ENCODE data around the gene SUGCT.

The SUGCT gene

DNA sequence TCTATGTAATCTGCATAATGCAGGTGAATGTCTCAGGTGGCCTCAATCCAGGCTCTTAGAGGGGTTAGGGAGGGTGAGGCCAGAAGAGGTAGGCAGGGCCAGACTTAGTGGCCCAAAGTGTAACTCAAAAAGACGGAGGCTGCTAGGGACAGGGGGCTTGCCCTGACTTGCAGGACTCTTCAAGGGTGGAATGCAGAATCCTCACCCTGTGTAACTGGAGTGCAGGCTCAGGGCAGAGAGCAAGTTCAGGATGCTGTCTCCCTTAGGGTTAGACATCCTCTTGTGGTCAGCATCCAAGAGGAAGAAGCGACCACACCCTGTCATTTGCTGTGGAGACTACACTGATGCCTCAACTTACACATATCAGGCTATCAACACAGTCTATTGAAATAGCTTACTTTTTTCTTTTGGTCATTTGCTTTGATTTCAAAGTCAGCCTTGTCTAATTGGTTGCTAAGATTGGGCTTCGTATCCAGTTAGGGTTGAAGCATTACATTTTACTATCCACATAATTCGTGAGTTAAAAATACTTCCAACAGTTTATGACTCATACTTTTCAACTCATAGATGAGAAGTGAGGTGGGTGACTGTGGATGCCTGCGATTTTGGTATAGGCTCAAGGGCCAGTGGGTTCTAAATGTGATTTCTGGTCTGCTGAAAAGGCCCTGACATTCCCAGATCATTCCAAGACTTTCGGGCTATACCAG is 563.6 kb downstream of the SUGCT start:
- Mint-ChIP-seq H3K4me1 (ENCODE audit: low read depth) (peaks cover 17% of the 10 kb centered on the region), H3K27me3 (ENCODE audit: low read depth) (peaks cover 3% of the 10 kb centered on the region), H3K9me3 (no peaks in the 10 kb centered on the region), H3K4me3 (no peak overlapping the region), H3K36me3 (ENCODE audit: low read depth) (no peaks in the 10 kb centered on the region), H3K27ac (no peak overlapping the region)
- no peak for DNase-seq (ENCODE audit: low spot score)

DNA sequence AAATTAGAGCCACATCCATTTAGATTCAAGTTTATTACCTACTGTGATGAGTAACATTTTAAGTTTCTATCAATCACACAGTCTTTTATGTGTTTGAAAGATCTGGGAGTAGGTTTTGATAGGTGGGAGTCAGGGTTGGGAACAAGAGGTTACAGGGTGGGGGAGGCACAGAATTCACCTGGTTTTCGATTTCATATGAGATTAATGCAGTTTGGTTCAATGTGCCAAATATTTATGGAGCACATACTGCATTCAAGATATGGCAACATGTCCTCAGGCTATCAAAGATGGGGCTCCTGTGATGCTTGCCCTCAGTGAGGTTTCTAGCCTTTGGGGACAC is 564.1 kb downstream of the SUGCT start:
- no peak overlapping the region for H3K4me3 Mint-ChIP-seq
- no peaks in the 10 kb centered on the region for H3K36me3 Mint-ChIP-seq (ENCODE audit: low read depth)
- no peak overlapping the region for H3K27ac Mint-ChIP-seq
- peaks cover 17% of the 10 kb centered on the region for H3K4me1 Mint-ChIP-seq (ENCODE audit: low read depth)
- no peak for DNase-seq (ENCODE audit: low spot score)
- H3K9me3 Mint-ChIP-seq, result no peaks in the 10 kb centered on the region
- H3K27me3 Mint-ChIP-seq (ENCODE audit: low read depth), result peaks cover under 1% of the 10 kb centered on the region

DNA sequence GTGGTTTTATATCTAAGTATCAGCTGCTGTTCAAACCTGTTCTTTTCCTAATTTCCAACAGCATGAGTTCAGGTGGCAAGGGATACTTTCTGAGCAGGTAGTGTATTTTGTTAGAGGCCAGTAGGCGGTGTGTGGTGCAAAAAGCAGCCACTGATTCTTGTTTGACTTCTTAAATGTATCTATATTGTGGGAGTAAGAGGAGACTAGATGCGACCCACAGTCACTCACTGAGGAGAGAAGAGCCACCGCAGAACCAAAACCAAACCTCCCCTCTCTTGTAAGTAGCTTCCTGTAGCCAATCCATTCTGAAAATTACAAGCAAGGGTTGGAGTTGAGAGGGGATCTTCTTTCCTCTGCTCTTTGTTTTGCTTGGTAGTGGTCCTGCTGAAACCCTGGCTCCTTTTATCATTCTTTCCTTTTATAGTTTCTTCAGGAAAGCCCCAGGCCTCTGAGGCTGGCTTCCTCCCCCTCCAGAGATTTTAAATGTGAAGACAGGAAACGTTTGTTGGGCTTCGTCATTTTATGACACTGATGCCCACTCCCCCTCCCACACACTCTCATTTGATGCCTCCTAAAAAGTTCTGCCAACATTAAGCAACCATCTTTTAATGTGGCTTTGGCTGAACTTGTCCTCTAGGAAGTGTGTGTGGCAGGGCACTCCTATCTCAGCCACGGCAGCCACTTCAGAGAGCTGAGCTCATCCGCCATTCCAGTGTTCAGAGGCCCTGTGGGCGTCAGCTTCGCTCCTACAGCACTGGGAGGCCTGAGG is 566.0 kb downstream of the SUGCT start:
- H3K4me3 Mint-ChIP-seq, result peak overlapping the region; percentile 41
- peak overlapping the region; percentile 75 for H3K27ac Mint-ChIP-seq
- no peaks in the 10 kb centered on the region for H3K9me3 Mint-ChIP-seq
- H3K36me3 Mint-ChIP-seq (ENCODE audit: low read depth), result no peaks in the 10 kb centered on the region
- peaks cover 3% of the 10 kb centered on the region for H3K27me3 Mint-ChIP-seq (ENCODE audit: low read depth)
- H3K4me1 Mint-ChIP-seq (ENCODE audit: low read depth), result peaks cover 17% of the 10 kb centered on the region
- peak; percentile 23 for DNase-seq (ENCODE audit: low spot score)

DNA sequence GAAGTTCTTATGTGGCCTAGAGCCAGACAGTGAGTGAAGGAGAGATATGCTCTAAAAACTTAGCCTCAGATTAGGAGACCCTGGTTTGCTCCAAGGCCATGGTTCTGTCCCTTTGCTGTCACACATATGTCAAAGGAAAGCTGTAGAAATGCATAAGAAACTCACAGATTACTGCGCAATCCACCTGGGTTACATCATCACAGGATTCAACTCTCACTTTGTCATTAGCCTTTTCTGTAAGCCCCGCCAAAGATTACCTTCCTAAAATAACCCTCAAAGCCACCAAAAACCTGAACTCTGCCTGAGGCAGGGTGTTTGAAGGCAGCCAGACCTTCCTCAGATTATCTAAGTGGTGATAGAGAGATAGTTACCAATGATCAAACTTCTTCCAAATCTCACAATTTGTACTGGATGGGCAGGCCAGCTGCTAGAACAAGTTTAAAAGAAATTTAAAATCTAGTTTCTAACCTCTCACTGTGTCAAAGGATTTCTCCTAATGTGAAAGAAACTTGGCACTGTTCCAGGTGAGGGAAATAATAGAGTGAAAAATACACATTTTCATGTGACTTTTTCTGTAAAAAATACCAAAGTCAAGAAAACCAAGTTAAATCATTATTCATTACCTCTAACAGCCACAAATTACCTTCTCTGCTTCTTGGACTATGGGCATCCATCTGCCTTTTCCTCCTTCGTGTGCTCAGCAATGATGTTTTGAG is 567.2 kb downstream of the SUGCT start:
- Mint-ChIP-seq H3K27ac (no peak overlapping the region), H3K36me3 (ENCODE audit: low read depth) (no peaks in the 10 kb centered on the region)

DNA sequence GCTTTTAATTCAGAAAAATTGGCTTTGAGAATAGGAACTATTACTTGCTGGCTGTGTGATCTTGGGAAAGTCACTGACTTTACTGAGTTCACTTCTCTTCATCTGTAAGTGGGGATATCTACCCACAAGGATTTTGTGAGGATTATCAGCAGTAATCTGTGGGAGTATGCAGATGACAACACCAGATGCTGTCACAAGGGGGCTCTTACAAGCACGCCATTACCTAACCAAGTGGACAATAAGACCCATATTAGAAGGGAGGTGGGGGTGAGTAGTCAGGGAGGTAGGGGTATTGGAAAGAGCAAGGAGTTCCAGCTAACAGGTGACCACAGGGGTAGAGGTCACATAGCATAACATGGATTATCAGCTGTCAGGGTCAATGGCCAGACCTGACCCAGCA is 569.4 kb downstream of the SUGCT start:
- DNase-seq (ENCODE audit: low spot score), result no peak
- H3K9me3 Mint-ChIP-seq, result no peaks in the 10 kb centered on the region
- H3K27ac Mint-ChIP-seq, result no peak overlapping the region
- peaks cover 18% of the 10 kb centered on the region for H3K4me1 Mint-ChIP-seq (ENCODE audit: low read depth)
- H3K4me3 Mint-ChIP-seq, result no peak overlapping the region
- H3K27me3 Mint-ChIP-seq (ENCODE audit: low read depth), result peaks cover 3% of the 10 kb centered on the region
- H3K36me3 Mint-ChIP-seq (ENCODE audit: low read depth), result no peaks in the 10 kb centered on the region

More for the DNA sequence above, 567.2 kb downstream of the SUGCT start:
- no peak for DNase-seq (ENCODE audit: low spot score)
- H3K4me3 Mint-ChIP-seq, result no peak overlapping the region
- peaks cover 3% of the 10 kb centered on the region for H3K27me3 Mint-ChIP-seq (ENCODE audit: low read depth)
- peaks cover 17% of the 10 kb centered on the region for H3K4me1 Mint-ChIP-seq (ENCODE audit: low read depth)
- no peaks in the 10 kb centered on the region for H3K9me3 Mint-ChIP-seq

DNA sequence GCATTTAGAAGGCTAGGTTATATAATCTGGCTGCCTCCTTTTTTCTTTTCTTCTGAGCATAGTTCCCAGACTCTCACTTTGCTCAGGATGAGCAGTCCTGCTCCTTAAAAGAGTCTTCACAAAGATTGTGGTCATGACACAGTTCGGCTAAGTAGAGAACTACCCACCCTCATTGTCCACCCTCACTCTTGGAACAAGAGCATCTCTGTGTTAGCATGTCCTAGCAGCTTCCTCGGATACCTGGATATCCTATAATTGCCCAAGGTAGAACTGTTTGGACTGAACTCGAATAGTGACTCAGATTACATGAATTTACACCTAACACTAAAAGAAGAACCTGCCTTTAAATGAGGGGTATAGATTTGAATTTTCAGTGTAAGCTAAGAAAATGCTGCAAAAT is 572.0 kb downstream of the SUGCT start:
- Mint-ChIP-seq H3K9me3 (no peaks in the 10 kb centered on the region), H3K4me3 (no peak overlapping the region), H3K36me3 (ENCODE audit: low read depth) (no peaks in the 10 kb centered on the region), H3K27ac (no peak overlapping the region), H3K27me3 (ENCODE audit: low read depth) (peaks cover 3% of the 10 kb centered on the region), H3K4me1 (ENCODE audit: low read depth) (peaks cover 5% of the 10 kb centered on the region)
- no peak for DNase-seq (ENCODE audit: low spot score)

DNA sequence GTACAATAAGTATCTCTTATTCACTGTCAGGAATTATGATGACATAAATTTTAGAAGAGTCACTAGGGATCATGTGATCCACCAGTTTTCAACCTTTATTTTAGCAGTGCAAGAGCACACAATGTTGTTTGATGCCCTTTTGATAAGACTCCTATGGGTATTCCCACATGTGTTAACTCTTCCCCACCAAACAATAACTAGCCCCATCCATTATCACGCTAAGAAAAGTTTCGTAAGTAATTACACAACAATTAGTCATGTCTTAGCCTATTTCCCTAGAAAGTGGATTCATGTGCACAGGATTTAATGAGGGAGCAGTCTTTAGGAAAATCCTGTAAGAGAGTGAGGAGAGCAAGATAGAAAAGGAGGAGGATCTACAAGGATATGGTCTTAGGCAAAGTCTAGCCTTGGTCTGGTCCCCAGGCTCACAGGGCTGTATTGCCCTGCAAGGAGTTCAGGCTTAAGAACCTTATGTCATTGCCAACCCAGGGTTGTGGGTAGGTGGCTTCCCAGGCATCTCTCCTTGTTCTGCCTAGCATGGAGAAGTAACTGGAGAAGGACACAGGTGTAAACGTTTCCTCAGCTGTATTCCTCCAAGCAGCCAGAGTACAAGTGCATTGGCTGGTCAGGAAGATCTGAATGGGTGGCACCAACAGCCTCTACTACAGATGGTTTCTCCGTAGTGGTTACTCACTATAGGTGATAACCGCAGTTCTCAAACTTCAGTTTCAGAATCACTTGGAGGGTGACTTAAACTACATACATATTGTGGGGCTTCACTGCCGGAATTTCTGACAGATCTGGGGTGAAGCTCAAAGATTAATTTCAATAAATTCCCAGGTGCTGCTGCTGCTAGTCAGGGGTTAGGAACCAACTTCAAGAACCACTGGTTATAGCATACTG is 574.5 kb downstream of the SUGCT start:
- peak; percentile 27 for DNase-seq (ENCODE audit: low spot score)
- peaks cover under 1% of the 10 kb centered on the region for H3K27me3 Mint-ChIP-seq (ENCODE audit: low read depth)
- H3K4me3 Mint-ChIP-seq, result no peak overlapping the region
- no peaks in the 10 kb centered on the region for H3K36me3 Mint-ChIP-seq (ENCODE audit: low read depth)
- H3K9me3 Mint-ChIP-seq, result no peaks in the 10 kb centered on the region
- peaks cover 1% of the 10 kb centered on the region for H3K4me1 Mint-ChIP-seq (ENCODE audit: low read depth)
- no peak overlapping the region for H3K27ac Mint-ChIP-seq

DNA sequence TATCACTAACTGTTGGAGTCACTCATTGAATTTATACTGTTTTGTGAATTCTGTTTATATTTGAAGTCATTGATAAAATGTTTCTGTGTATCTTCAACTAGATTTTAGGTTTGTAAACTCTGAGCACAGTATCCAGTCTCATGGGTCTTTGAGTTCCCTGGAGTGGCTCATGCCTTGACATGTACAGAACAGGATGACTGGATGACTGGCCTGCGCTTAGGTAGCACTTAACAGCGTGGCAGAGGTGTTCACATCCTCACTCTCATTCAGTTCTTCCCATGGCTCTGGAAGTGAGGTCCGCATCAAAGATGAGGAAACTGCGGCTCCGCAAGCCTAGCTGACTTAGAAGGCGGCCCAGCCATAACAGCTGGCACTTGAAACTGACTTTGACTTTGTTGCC is 576.9 kb downstream of the SUGCT start:
- no peak for DNase-seq (ENCODE audit: low spot score)
- Mint-ChIP-seq H3K4me3 (no peak overlapping the region), H3K4me1 (ENCODE audit: low read depth) (peaks cover 1% of the 10 kb centered on the region), H3K9me3 (no peaks in the 10 kb centered on the region), H3K27me3 (ENCODE audit: low read depth) (no peaks in the 10 kb centered on the region), H3K36me3 (ENCODE audit: low read depth) (no peaks in the 10 kb centered on the region), H3K27ac (no peak overlapping the region)

DNA sequence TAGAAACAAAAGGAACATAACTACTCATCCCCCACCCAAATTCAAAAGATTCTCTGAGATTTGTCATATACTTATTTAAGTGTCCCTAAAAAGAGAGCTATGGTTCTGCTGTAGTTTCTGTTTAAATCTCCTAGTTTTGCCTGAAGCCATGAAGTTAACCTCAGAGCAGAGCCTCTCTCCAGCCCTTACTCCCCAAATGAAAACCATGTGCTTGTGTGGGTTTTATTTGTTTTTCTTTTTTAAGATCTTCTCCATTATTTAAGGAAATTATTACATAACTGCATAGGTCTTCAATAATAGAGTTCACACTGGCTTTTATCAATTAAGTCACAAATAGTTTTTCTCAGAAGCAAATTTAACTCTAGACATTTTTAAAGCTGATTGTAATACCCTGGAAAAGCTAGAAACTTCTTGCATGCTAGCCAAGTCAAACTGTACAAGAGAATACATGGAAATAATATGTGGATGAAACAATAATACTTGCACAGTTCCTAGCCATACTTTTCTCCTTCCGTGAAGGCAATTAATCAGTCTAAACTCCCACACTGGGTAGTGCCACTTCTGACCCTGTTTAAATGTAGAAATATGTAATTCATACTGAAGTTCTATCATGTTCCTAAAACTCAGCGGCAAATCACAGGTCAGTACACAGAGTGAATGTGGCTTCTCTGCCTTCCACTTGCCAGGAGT is 579.7 kb downstream of the SUGCT start:
- H3K36me3 Mint-ChIP-seq (ENCODE audit: low read depth), result no peaks in the 10 kb centered on the region
- DNase-seq (ENCODE audit: low spot score), result no peak
- no peaks in the 10 kb centered on the region for H3K27me3 Mint-ChIP-seq (ENCODE audit: low read depth)
- H3K4me3 Mint-ChIP-seq, result no peak overlapping the region
- H3K27ac Mint-ChIP-seq, result no peak overlapping the region
- peaks cover 5% of the 10 kb centered on the region for H3K4me1 Mint-ChIP-seq (ENCODE audit: low read depth)
- H3K9me3 Mint-ChIP-seq, result no peaks in the 10 kb centered on the region

DNA sequence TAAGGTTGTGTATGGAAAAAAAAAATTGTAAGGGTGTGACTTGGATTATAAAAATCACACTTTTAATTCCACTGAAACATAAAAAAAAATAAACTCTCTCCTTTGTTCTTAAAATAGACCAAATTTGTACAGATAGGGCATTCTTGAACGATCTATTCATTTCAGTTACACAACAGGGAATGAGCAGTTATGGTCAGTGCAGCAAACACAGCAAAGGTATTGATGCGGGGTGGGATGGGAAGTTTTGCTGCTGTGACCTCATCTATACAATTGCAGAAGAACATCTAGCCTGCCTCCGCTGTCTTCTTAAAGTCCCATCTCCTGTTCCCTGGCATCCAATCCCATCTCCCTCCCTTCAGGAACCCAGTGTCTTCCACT is 580.2 kb downstream of the SUGCT start:
- no peak overlapping the region for H3K27ac Mint-ChIP-seq
- H3K4me3 Mint-ChIP-seq, result no peak overlapping the region
- DNase-seq (ENCODE audit: low spot score), result no peak
- no peaks in the 10 kb centered on the region for H3K9me3 Mint-ChIP-seq
- no peaks in the 10 kb centered on the region for H3K27me3 Mint-ChIP-seq (ENCODE audit: low read depth)
- H3K36me3 Mint-ChIP-seq (ENCODE audit: low read depth), result no peaks in the 10 kb centered on the region
- peaks cover 5% of the 10 kb centered on the region for H3K4me1 Mint-ChIP-seq (ENCODE audit: low read depth)

DNA sequence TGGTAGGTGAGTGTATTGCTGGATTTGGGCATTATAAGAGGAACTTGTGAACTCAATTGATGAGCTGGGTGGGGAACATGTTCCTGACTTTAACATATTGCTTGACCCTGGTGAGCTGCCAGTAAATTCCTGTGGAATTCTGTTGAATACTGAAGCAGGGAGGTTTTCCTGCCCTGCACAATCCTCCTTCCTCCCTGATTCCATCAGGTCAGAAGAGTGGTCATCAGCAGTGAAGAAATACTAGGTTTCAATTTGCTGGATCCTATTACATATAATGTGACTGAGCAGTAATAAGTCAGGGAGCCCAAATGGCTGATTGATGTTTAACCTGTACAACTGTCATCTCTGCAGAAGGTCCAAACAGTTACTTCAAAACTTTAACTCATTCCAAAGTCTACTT is 581.2 kb downstream of the SUGCT start:
- H3K27me3 Mint-ChIP-seq (ENCODE audit: low read depth), result no peaks in the 10 kb centered on the region
- no peak overlapping the region for H3K27ac Mint-ChIP-seq
- H3K9me3 Mint-ChIP-seq, result no peaks in the 10 kb centered on the region
- DNase-seq (ENCODE audit: low spot score), result no peak
- H3K4me3 Mint-ChIP-seq, result no peak overlapping the region
- H3K4me1 Mint-ChIP-seq (ENCODE audit: low read depth), result peaks cover 5% of the 10 kb centered on the region
- no peaks in the 10 kb centered on the region for H3K36me3 Mint-ChIP-seq (ENCODE audit: low read depth)

DNA sequence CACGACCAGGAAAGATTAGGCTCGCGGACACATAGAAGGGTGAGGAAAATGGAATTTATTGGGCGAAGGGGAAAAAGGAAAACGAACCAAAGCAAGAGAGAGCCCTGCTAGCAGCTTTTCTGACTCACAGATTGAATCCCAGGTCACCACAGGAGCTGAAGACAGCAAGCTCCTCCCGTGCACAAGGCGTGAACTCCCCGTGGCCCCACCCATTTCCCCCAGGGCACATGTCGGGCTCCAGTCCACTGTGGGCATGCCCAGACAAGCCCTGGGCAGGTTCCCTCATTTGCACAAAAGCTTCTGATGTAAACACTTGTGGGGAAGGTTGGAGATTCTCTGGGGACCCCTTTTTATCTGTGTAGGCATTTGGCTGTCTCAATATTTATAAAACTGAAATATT is 582.4 kb downstream of the SUGCT start:
- H3K4me3 Mint-ChIP-seq, result no peak overlapping the region
- H3K9me3 Mint-ChIP-seq, result no peaks in the 10 kb centered on the region
- peaks cover 5% of the 10 kb centered on the region for H3K4me1 Mint-ChIP-seq (ENCODE audit: low read depth)
- peak; percentile 18 for DNase-seq (ENCODE audit: low spot score)
- no peak overlapping the region for H3K27ac Mint-ChIP-seq
- H3K27me3 Mint-ChIP-seq (ENCODE audit: low read depth), result no peaks in the 10 kb centered on the region
- H3K36me3 Mint-ChIP-seq (ENCODE audit: low read depth), result no peaks in the 10 kb centered on the region

DNA sequence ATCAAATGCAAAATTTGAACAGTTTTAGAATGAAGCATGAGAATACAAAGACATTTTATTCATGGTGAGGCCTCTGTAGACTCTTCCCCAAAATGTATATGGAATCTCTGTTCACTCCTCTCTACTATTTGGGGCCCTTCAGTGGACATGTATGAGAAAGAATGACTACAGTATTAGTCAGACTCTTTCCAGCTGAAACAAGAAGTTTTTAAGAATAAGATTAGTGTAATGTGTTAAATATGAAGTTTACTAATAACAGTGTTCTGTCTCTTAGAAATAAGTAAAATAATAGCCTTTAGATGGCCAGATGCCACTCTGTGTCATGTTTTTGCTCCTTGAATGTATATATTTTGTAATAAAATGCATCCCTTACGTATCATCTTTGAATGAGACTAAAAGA is 585.6 kb downstream of the SUGCT start:
- Mint-ChIP-seq H3K27me3 (ENCODE audit: low read depth) (no peaks in the 10 kb centered on the region), H3K9me3 (no peaks in the 10 kb centered on the region), H3K27ac (no peak overlapping the region), H3K4me1 (ENCODE audit: low read depth) (peaks cover 5% of the 10 kb centered on the region), H3K36me3 (ENCODE audit: low read depth) (no peaks in the 10 kb centered on the region), H3K4me3 (no peak overlapping the region)
- no peak for DNase-seq (ENCODE audit: low spot score)

All from T-helper 2 cell treated with Interferon-gamma antibody and Interleukin-4, amounts not matched to agents 5 μg/mL and 100 μg/mL, for 36 hours (primary cell).